ENCODE data around the gene ZNF786. TPM values are rescaled to one million over a fixed set of nuclear protein-coding genes. Genes with fewer than 3 reads are reported as not detected.

Gene ZNF786
- total and polyA plus RNA-seq, 4 donors: 2.0 to 5.9 (median 4.4) TPM

GRCh38 chr7:149022756-149023360 is 67.7 kb downstream of the ZNF786 start:
- H3K9me3 ChIP-seq (ENCODE audit: control insufficient read depth in 4 of 4, insufficient read depth in 3 of 4, low read length in 3 of 4): no peaks in the 10 kb centered on the region
- peaks cover 0 to 13% (median 5%) of the 10 kb centered on the region in 5 donors for H3K4me1 ChIP-seq (ENCODE audit: control insufficient read depth in 5 of 5, insufficient read depth in 5 of 5, low read length in 5 of 5)
- ATAC-seq (ENCODE audit: insufficient read depth, low FRiP score): no peak
- no peak overlapping the region for H3K27ac ChIP-seq (ENCODE audit: low read depth in 1 of 2, low read length in 1 of 2)
- no peak overlapping the region for H3K4me3 ChIP-seq
- peaks cover 11 to 17% (median 13%) of the 10 kb centered on the region in 4 donors for H3K36me3 ChIP-seq (ENCODE audit: control insufficient read depth in 4 of 4, insufficient read depth in 4 of 4, low read length in 4 of 4)
- no peak for DNase-seq
- TF ChIP-seq, protein P1, sequence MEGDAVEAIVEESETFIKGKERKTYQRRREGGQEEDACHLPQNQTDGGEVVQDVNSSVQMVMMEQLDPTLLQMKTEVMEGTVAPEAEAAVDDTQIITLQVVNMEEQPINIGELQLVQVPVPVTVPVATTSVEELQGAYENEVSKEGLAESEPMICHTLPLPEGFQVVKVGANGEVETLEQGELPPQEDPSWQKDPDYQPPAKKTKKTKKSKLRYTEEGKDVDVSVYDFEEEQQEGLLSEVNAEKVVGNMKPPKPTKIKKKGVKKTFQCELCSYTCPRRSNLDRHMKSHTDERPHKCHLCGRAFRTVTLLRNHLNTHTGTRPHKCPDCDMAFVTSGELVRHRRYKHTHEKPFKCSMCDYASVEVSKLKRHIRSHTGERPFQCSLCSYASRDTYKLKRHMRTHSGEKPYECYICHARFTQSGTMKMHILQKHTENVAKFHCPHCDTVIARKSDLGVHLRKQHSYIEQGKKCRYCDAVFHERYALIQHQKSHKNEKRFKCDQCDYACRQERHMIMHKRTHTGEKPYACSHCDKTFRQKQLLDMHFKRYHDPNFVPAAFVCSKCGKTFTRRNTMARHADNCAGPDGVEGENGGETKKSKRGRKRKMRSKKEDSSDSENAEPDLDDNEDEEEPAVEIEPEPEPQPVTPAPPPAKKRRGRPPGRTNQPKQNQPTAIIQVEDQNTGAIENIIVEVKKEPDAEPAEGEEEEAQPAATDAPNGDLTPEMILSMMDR (IDR thresholded peaks at IDR 0.05; ENCODE audit: control extremely low read depth, extremely low read depth): no peak
- WGBS, 2 donors: 78 to 79% methylated on average over 6 of the region's 6 CpGs
- H3K9ac ChIP-seq (ENCODE audit: insufficient read depth in 1 of 2, low read length in 2 of 2): no peak overlapping the region
- H3K27me3 ChIP-seq (ENCODE audit: control insufficient read depth in 3 of 3, insufficient read depth in 3 of 3, low read length in 2 of 3): no peaks in the 10 kb centered on the region

GRCh38 chr7:149021725-149022062 is 68.8 kb downstream of the ZNF786 start:
- DNase-seq (no peak), ATAC-seq (ENCODE audit: insufficient read depth, low FRiP score) (no peak)
- H3K9ac ChIP-seq (ENCODE audit: insufficient read depth in 1 of 2, low read length in 2 of 2): no peak overlapping the region
- H3K9me3 ChIP-seq (ENCODE audit: control insufficient read depth in 4 of 4, insufficient read depth in 3 of 4, low read length in 3 of 4): no peaks in the 10 kb centered on the region
- no peak overlapping the region for H3K27ac ChIP-seq (ENCODE audit: low read depth in 1 of 2, low read length in 1 of 2)
- H3K4me1 ChIP-seq (ENCODE audit: control insufficient read depth in 5 of 5, insufficient read depth in 5 of 5, low read length in 5 of 5): peaks cover 0 to 4% (median 3%) of the 10 kb centered on the region in 5 donors
- WGBS, 2 donors: 90 to 93% methylated on average over 12 of the region's 12 CpGs
- H3K36me3 ChIP-seq (ENCODE audit: control insufficient read depth in 4 of 4, insufficient read depth in 4 of 4, low read length in 4 of 4): peaks cover 14 to 17% (median 16%) of the 10 kb centered on the region in 4 donors
- H3K4me3 ChIP-seq: no peak overlapping the region
- H3K27me3 ChIP-seq (ENCODE audit: control insufficient read depth in 3 of 3, insufficient read depth in 3 of 3, low read length in 2 of 3): no peaks in the 10 kb centered on the region
- TF ChIP-seq, protein P1 (IDR thresholded peaks at IDR 0.05; ENCODE audit: control extremely low read depth, extremely low read depth): no peak

- Histone ChIP-seq H3K27me3 (ENCODE audit: control insufficient read depth in 3 of 3, insufficient read depth in 3 of 3, low read length in 2 of 3) (no peaks in the 10 kb centered on the region), H3K27ac (ENCODE audit: low read depth in 1 of 2, low read length in 1 of 2) (no peak overlapping the region), H3K36me3 (ENCODE audit: control insufficient read depth in 4 of 4, insufficient read depth in 4 of 4, low read length in 4 of 4) (peaks cover 16 to 24% (median 20%) of the 10 kb centered on the region in 4 donors), H3K9ac (ENCODE audit: insufficient read depth in 1 of 2, low read length in 2 of 2) (no peak overlapping the region), H3K9me3 (ENCODE audit: control insufficient read depth in 4 of 4, insufficient read depth in 3 of 4, low read length in 3 of 4) (no peaks in the 10 kb centered on the region), H3K4me3 (no peak overlapping the region), H3K4me1 (ENCODE audit: control insufficient read depth in 5 of 5, insufficient read depth in 5 of 5, low read length in 5 of 5) (no peaks in the 10 kb centered on the region)
- ATAC-seq (ENCODE audit: insufficient read depth, low FRiP score) (no peak), DNase-seq (no peak)
- WGBS, 2 donors: 88 to 92% methylated on average over 11 of the region's 11 CpGs
- TF ChIP-seq, protein P1 (IDR thresholded peaks at IDR 0.05; ENCODE audit: control extremely low read depth, extremely low read depth): no peak
These were observed 70.0 kb downstream of the ZNF786 start for GRCh38 chr7:149020483-149020882.

Small RNA genes within 50 kb of the gene (small RNA-seq; reads per million reads assigned to genes)
- gene COX6B1P1 (ENCODE audit: low replicate concordance) (not detected), gene RN7SL521P (ENCODE audit: low replicate concordance) (0.87 reads per million, percentile 78 among the genes with 10 or more reads in this experiment), gene RNU6-650P (ENCODE audit: low replicate concordance) (not detected)

Other genes starting within 250 kb of the ZNF786 start
- gene EZH2, start 206.4 kb downstream of the ZNF786 start, total RNA-seq: 10 to 100 TPM in 1 of 2 donors, 1 to 10 TPM in 1; 4.6 to 14.8 TPM
- 1 to 10 TPM; 3.6 to 4.3 TPM for gene EZH2, start 206.4 kb downstream of the ZNF786 start, polyA plus RNA-seq
- gene PDIA4, start 62.2 kb downstream of the ZNF786 start, total RNA-seq: 100 to 1,000 TPM in 1 of 2 donors, 10 to 100 TPM in 1; 90.6 to 213 TPM
- 100 to 1,000 TPM in 1 of 2 donors, 10 to 100 TPM in 1; 48.6 to 204 TPM for gene PDIA4, start 62.2 kb downstream of the ZNF786 start, polyA plus RNA-seq
- 1 to 10 TPM; 1.7 to 2.8 TPM for gene ZNF425, start 35.6 kb upstream of the ZNF786 start, total RNA-seq
- gene ZNF425, start 35.6 kb upstream of the ZNF786 start, polyA plus RNA-seq: under 1 TPM; 0.55 to 0.70 TPM
- 10 to 100 TPM; 12.7 to 14.6 TPM for gene ZNF398, start 56.7 kb upstream of the ZNF786 start, total RNA-seq
- gene ZNF398, start 56.7 kb upstream of the ZNF786 start, polyA plus RNA-seq: 1 to 10 TPM; 3.0 to 4.1 TPM
- gene ZNF282, start 104.8 kb upstream of the ZNF786 start, total RNA-seq: 10 to 100 TPM; 24.5 to 35.8 TPM
- gene ZNF282, start 104.8 kb upstream of the ZNF786 start, polyA plus RNA-seq: 10 to 100 TPM in 1 of 2 donors, 1 to 10 TPM in 1; 8.7 to 11.2 TPM
- gene ZNF212, start 148.9 kb upstream of the ZNF786 start, total RNA-seq: 10 to 100 TPM; 10.0 to 10.2 TPM
- gene ZNF212, start 148.9 kb upstream of the ZNF786 start, polyA plus RNA-seq: 1 to 10 TPM; 5.7 to 7.0 TPM
- gene ZNF783, start 171.5 kb upstream of the ZNF786 start, total RNA-seq: 10 to 100 TPM in 1 of 2 donors, 1 to 10 TPM in 1; 7.5 to 16.3 TPM
- gene ZNF783, start 171.5 kb upstream of the ZNF786 start, polyA plus RNA-seq: 1 to 10 TPM; 6.2 to 7.8 TPM

Measured in lung (tissue), 13 donors.